ENCODE results near the gene PHLDA1.

Gene PHLDA1

GRCh38 chr12:76031414-76032042 lies at the start of gene PHLDA1:
Gene PHLDA1, minus strand, starts transcription at chr12:76031776.
- DNase-seq (ENCODE audit: low spot score) = peak; percentile 94

GRCh38 chr12:76080729-76081415 lies 49.3 kb upstream of the PHLDA1 start:
- DNase-seq (ENCODE audit: low spot score) = no peak

- DNase-seq (ENCODE audit: low spot score) = no peak
Measured at GRCh38 chr12:76080017-76080728, 48.6 kb upstream of the PHLDA1 start.

GRCh38 chr12:76078748-76079147 lies 47.2 kb upstream of the PHLDA1 start:
- DNase-seq (ENCODE audit: low spot score) = no peak

GRCh38 chr12:76075448-76075847 lies 43.9 kb upstream of the PHLDA1 start:
- DNase-seq (ENCODE audit: low spot score) = no peak

- DNase-seq (ENCODE audit: low spot score) = no peak
Measured at GRCh38 chr12:76074701-76075336, 43.2 kb upstream of the PHLDA1 start.

GRCh38 chr12:76073561-76073960 lies 42.0 kb upstream of the PHLDA1 start:
- no peak for DNase-seq (ENCODE audit: low spot score)

- DNase-seq (ENCODE audit: low spot score) = no peak
Measured at GRCh38 chr12:76072568-76072967, 41.0 kb upstream of the PHLDA1 start.

GRCh38 chr12:76069339-76069738 lies 37.8 kb upstream of the PHLDA1 start:
- no peak for DNase-seq (ENCODE audit: low spot score)

- DNase-seq (ENCODE audit: low spot score) = no peak
Measured at GRCh38 chr12:76065917-76066316, 34.3 kb upstream of the PHLDA1 start.

- no peak for DNase-seq (ENCODE audit: low spot score)
Measured at GRCh38 chr12:76064904-76065303, 33.3 kb upstream of the PHLDA1 start.

GRCh38 chr12:76060111-76060510 lies 28.5 kb upstream of the PHLDA1 start:
- DNase-seq (ENCODE audit: low spot score) = no peak

GRCh38 chr12:76057326-76057725 lies 25.8 kb upstream of the PHLDA1 start:
- DNase-seq (ENCODE audit: low spot score) = no peak

- no peak for DNase-seq (ENCODE audit: low spot score)
Measured at GRCh38 chr12:76055393-76055792, 23.8 kb upstream of the PHLDA1 start.

GRCh38 chr12:76049575-76050251 lies 18.1 kb upstream of the PHLDA1 start:
- DNase-seq (ENCODE audit: low spot score) = no peak

GRCh38 chr12:76047742-76048141 lies 16.2 kb upstream of the PHLDA1 start:
- no peak for DNase-seq (ENCODE audit: low spot score)

- no peak for DNase-seq (ENCODE audit: low spot score)
Measured at GRCh38 chr12:76047060-76047459, 15.5 kb upstream of the PHLDA1 start.

- no peak for DNase-seq (ENCODE audit: low spot score)
Measured at GRCh38 chr12:76043377-76043776, 11.8 kb upstream of the PHLDA1 start.

- no peak for DNase-seq (ENCODE audit: low spot score)
Measured at GRCh38 chr12:76042147-76042546, 10.6 kb upstream of the PHLDA1 start.

GRCh38 chr12:76041406-76041805 lies 9.8 kb upstream of the PHLDA1 start:
- no peak for DNase-seq (ENCODE audit: low spot score)

- DNase-seq (ENCODE audit: low spot score) = no peak
Measured at GRCh38 chr12:76040461-76040860, 8.9 kb upstream of the PHLDA1 start.

- DNase-seq (ENCODE audit: low spot score) = no peak
Measured at GRCh38 chr12:76038176-76038575, 6.6 kb upstream of the PHLDA1 start.

All from AG08395 (cell line).